Measurements from ENCODE around the gene PPP2R2D. TPM values are rescaled to one million over a fixed set of nuclear protein-coding genes. Genes with fewer than 3 reads are reported as not detected.

Gene PPP2R2D
- total RNA-seq, 1 experiment from 2014 or later, result 23.5 TPM

DNA sequence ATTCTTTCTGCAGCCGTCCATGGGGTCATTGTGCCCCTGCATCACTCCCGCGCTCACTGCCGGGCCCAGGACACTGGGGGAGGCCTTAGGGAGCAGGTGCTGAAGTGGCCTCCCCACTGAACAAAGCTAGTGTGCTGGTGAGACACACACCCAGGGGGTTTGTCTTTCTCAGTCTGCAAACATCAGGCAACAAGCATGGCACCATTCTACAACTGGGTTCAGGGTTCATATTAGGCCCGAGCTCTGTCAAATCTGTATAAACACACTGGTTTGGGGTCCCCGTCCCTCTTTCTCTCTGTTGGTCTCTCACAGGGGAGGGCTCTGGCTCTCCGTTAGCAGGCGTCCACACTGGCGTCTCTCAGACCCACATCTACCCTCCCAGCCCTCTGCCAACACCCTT is 11.1 kb upstream of the PPP2R2D start:
- H3K27ac ChIP-seq, result no peak overlapping the region
- TF ChIP-seq EZH2 (IDR thresholded peaks at IDR 0.05; ENCODE audit: low read depth), result no peak
- TF ChIP-seq, protein P1, sequence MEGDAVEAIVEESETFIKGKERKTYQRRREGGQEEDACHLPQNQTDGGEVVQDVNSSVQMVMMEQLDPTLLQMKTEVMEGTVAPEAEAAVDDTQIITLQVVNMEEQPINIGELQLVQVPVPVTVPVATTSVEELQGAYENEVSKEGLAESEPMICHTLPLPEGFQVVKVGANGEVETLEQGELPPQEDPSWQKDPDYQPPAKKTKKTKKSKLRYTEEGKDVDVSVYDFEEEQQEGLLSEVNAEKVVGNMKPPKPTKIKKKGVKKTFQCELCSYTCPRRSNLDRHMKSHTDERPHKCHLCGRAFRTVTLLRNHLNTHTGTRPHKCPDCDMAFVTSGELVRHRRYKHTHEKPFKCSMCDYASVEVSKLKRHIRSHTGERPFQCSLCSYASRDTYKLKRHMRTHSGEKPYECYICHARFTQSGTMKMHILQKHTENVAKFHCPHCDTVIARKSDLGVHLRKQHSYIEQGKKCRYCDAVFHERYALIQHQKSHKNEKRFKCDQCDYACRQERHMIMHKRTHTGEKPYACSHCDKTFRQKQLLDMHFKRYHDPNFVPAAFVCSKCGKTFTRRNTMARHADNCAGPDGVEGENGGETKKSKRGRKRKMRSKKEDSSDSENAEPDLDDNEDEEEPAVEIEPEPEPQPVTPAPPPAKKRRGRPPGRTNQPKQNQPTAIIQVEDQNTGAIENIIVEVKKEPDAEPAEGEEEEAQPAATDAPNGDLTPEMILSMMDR (conservative IDR thresholded peaks at IDR 0.05), result no peak
- no peak for DNase-seq
- H3K79me2 ChIP-seq (ENCODE audit: low read depth), result no peaks in the 10 kb centered on the region
- H3K9me3 ChIP-seq (ENCODE audit: insufficient read depth, low read depth), result no peaks in the 10 kb centered on the region
- peaks cover 10% of the 10 kb centered on the region; the same call in 1 of the 2 replicates for H3K4me1 ChIP-seq (replicated peaks; ENCODE audit: insufficient read depth)
- H3K27me3 ChIP-seq (ENCODE audit: insufficient read depth, low read depth), result peaks cover 16% of the 10 kb centered on the region; the same call in 1 of the 2 replicates
- H3K36me3 ChIP-seq (ENCODE audit: low read depth), result no peaks in the 10 kb centered on the region
- H3K9me2 ChIP-seq (ENCODE audit: insufficient read depth), result no peaks in the 10 kb centered on the region
- no peak overlapping the region for H3K4me2 ChIP-seq
- no TSS peak for BruUV-seq (replicated peaks)
- no peak overlapping the region for H2AFZ ChIP-seq
- no peak overlapping the region for H3K4me3 ChIP-seq
- intact Hi-C loops (cut with micrococcal nuclease; ENCODE audit: unreplicated experiment), result loop anchor here (5.0 kb wide), 1 partner anchor 58 kb away; no protein-coding TSS in a partner anchor
- ChIA-PET CTCF (no interaction called here), POLR2A (ENCODE audit: unreplicated experiment) (no interaction called here)
- no peaks in the 10 kb centered on the region; the same call in 1 of the 2 replicates for H3F3A ChIP-seq (ENCODE audit: insufficient read depth, low read depth)
- no peaks in the 10 kb centered on the region for H4K20me1 ChIP-seq (ENCODE audit: insufficient read depth)

DNA sequence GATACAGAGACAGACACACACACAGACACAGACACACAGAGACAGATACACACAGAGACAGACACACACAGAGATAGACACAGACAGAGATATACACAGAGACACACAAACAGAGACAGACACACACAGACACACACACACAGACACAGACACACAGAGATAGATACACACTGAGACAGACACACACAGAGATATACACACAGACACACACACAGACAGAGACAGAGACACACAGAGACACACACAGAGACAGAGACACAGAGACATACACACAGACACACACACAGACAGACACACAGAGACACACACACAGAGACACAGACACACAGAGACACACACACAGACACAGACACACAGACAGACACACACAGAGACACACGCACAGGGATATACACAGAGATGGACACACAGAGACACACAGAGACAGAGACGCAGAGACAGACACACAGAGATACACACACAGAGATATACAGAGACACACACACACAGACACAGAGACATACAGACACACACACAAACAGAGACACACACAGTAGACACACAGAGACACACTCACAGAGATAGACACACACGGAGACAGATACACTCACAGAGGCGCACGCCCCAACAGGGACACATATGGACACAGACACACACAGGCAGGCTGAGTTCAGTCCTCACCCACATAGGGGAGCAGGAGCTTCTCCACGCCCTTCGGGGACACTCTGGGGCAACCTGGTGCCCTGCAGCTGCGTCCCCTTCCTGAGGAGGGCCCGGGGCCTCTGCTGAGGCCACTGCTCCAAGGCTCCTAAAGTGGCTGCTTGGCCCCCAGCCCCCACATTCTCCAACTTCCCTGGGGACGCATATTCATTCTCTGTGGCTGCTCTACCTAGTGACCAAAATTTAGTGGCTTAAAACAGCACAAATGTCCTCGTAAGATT is 10.3 kb upstream of the PPP2R2D start:
- no peak for DNase-seq
- H3K9me3 ChIP-seq (ENCODE audit: insufficient read depth, low read depth), result no peaks in the 10 kb centered on the region
- no peak overlapping the region for H3K4me3 ChIP-seq
- intact Hi-C loops (cut with micrococcal nuclease; ENCODE audit: unreplicated experiment), result no loop called here
- no peak overlapping the region for H2AFZ ChIP-seq
- H3K27ac ChIP-seq, result no peak overlapping the region
- peaks cover 16% of the 10 kb centered on the region; the same call in 1 of the 2 replicates for H3K27me3 ChIP-seq (ENCODE audit: insufficient read depth, low read depth)
- ChIA-PET POLR2A (ENCODE audit: unreplicated experiment) (no interaction called here), CTCF (no interaction called here)
- no peaks in the 10 kb centered on the region for H3K36me3 ChIP-seq (ENCODE audit: low read depth)
- no TSS peak for BruUV-seq (replicated peaks)
- H3F3A ChIP-seq (ENCODE audit: insufficient read depth, low read depth), result no peaks in the 10 kb centered on the region; the same call in 1 of the 2 replicates
- no peaks in the 10 kb centered on the region for H3K79me2 ChIP-seq (ENCODE audit: low read depth)
- no peaks in the 10 kb centered on the region for H3K9me2 ChIP-seq (ENCODE audit: insufficient read depth)
- TF ChIP-seq, protein P1 (conservative IDR thresholded peaks at IDR 0.05), result no peak
- no peaks in the 10 kb centered on the region for H4K20me1 ChIP-seq (ENCODE audit: insufficient read depth)
- no peak overlapping the region for H3K4me2 ChIP-seq
- peaks cover 10% of the 10 kb centered on the region; the same call in 1 of the 2 replicates for H3K4me1 ChIP-seq (replicated peaks; ENCODE audit: insufficient read depth)

GRCh38 chr10:131891196-131891928 is 9.4 kb upstream of the PPP2R2D start:
- H3K4me3 ChIP-seq, result no peak overlapping the region
- no peaks in the 10 kb centered on the region; the same call in 1 of the 2 replicates for H3F3A ChIP-seq (ENCODE audit: insufficient read depth, low read depth)
- no peaks in the 10 kb centered on the region for H3K36me3 ChIP-seq (ENCODE audit: low read depth)
- ChIA-PET POLR2A (ENCODE audit: unreplicated experiment) (no interaction called here), CTCF (no interaction called here)
- no peak overlapping the region for H3K4me2 ChIP-seq
- no peak for TF ChIP-seq EZH2 (IDR thresholded peaks at IDR 0.05; ENCODE audit: low read depth)
- TF ChIP-seq, protein P1 (conservative IDR thresholded peaks at IDR 0.05), result no peak
- BruUV-seq (replicated peaks), result no TSS peak
- peaks cover 10% of the 10 kb centered on the region; the same call in 1 of the 2 replicates for H3K4me1 ChIP-seq (replicated peaks; ENCODE audit: insufficient read depth)
- no peak overlapping the region for H2AFZ ChIP-seq
- intact Hi-C loops (cut with micrococcal nuclease; ENCODE audit: unreplicated experiment), result no loop called here
- no peaks in the 10 kb centered on the region for H3K9me2 ChIP-seq (ENCODE audit: insufficient read depth)
- no peak overlapping the region for H3K27ac ChIP-seq
- no peaks in the 10 kb centered on the region for H4K20me1 ChIP-seq (ENCODE audit: insufficient read depth)
- peaks cover 16% of the 10 kb centered on the region; the same call in 1 of the 2 replicates for H3K27me3 ChIP-seq (ENCODE audit: insufficient read depth, low read depth)
- H3K9me3 ChIP-seq (ENCODE audit: insufficient read depth, low read depth), result no peaks in the 10 kb centered on the region
- DNase-seq, result no peak
- no peaks in the 10 kb centered on the region for H3K79me2 ChIP-seq (ENCODE audit: low read depth)

All from PC-9 (cell line).